Spinal cord (tissue), 10 donors: ENCODE measurements around the gene MORN2. TPM values are rescaled to one million over a fixed set of nuclear protein-coding genes. Genes with fewer than 3 reads are reported as not detected.

Experiments
- DNase-seq, 6 donors: peaks; one replicate each; pipeline versions ENCODE4 v3.0.0 to v3.0.0-alpha.2; 2013 to 2015; ENCODE audit warnings: low spot score in 6 of 6, low read depth in 4 of 6
- H3K27ac ChIP-seq: one replicate; pipeline ENCODE4 v1.5.1; 2013; ENCODE audit warnings: low read depth, low read length, control low read depth
- H3K27me3 ChIP-seq: one replicate; pipeline ENCODE4 v1.6.1; 2013; ENCODE audit warnings: low read length; ENCODE audit not compliant: control insufficient read depth, insufficient read depth
- H3K36me3 ChIP-seq: one replicate; pipeline ENCODE4 v1.6.1; 2013; ENCODE audit warnings: low read length; ENCODE audit not compliant: control insufficient read depth, insufficient read depth
- H3K4me1 ChIP-seq: one replicate; pipeline ENCODE4 v1.6.1; 2013; ENCODE audit warnings: low read length; ENCODE audit not compliant: control insufficient read depth, insufficient read depth
- H3K4me3 ChIP-seq: one replicate; pipeline ENCODE4 v1.5.1; 2013; ENCODE audit warnings: low read depth, low read length, control low read depth
- H3K9me3 ChIP-seq: one replicate; pipeline ENCODE4 v1.6.1; 2013; ENCODE audit warnings: low read length; ENCODE audit not compliant: control insufficient read depth, insufficient read depth
- WGBS: methylation state at CpG from one replicate; pipeline ENCODE4 v1.1.5; 2013; ENCODE audit warnings: missing lambda C conversion rate; ENCODE audit not compliant: insufficient coverage; 5-methylcytosine and 5-hydroxymethylcytosine counted together
- polyA plus RNA-seq, 2 donors: library from polyadenylated mRNA; unstranded; fragments of 120-200 nt; gene quantifications; one replicate each; pipeline ENCODE4 v1.2.1, GENCODE V29; 2013; ENCODE audit not compliant: insufficient read length in 2 of 2
- small RNA-seq: library from RNA; depleted of rRNA; stranded (forward); fragments of <200 nt; gene quantifications from one replicate; pipeline ENCODE3, GENCODE V24; 2014; ENCODE audit warnings: low replicate concordance
- total RNA-seq, 2 donors: library from RNA; depleted of rRNA in 1 of 2; stranded (reverse); fragments of 120-200 nt in 1 of 2; fragments of >200 nt in 1 of 2; gene quantifications; one replicate each; pipeline versions ENCODE4 v1.2.3 to v1.2.4, GENCODE V29; 2013 to 2014
- donor health status: healthy.

The MORN2 gene
- total and polyA plus RNA-seq, 4 donors = 16.7 to 60.2 (median 44.6) TPM

DNA sequence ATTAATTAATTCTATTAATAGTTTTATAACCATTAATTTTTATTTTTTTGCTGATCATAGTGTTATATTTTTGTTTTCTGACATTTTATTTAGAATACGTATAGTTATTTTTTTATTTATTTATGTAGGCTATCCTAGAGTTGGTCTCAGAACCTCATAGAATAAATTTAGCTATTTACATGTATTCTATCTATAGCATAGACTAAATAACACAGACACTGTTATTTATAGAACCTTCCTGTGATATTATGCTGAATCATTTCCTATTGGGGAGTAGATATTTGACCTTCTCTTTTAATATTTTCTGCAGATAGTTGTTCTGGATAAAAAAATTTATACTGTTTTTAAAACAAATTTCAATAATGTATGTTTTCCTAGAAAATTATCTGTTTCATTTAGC lies 34.1 kb downstream of the MORN2 start:
- H3K4me1 ChIP-seq = no peaks in the 10 kb centered on the region
- H3K27ac ChIP-seq = no peak overlapping the region
- no peaks in the 10 kb centered on the region for H3K9me3 ChIP-seq
- no peaks in the 10 kb centered on the region for H3K36me3 ChIP-seq
- no CpG with 5 or more reads among the region's 1 CpG for WGBS
- H3K4me3 ChIP-seq = no peak overlapping the region
- DNase-seq = no peak
- no peaks in the 10 kb centered on the region for H3K27me3 ChIP-seq

DNA sequence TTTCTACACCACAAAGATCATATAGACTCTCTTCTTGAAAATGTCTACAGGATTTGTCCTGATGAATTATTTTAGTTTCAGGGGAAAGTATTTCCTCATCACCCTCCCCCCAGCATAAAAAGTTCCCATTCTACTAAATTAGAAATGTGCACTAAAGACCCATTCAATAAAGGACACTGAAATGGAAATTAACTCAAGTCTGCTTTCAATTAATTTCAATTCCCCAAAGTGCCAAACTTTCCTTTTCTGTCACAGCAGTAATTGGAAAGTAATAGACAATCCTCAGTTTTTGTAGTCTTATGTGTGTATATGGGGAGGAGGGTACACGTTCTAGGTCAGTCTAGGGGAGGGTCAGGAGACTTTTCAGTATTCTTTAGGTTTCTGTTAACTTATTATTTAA lies 35.4 kb downstream of the MORN2 start:
- no peaks in the 10 kb centered on the region for H3K36me3 ChIP-seq
- no peaks in the 10 kb centered on the region for H3K9me3 ChIP-seq
- H3K4me1 ChIP-seq = no peaks in the 10 kb centered on the region
- H3K4me3 ChIP-seq = no peak overlapping the region
- whole genome bisulfite sequencing = no CpG with 5 or more reads among the region's 1 CpG
- H3K27me3 ChIP-seq = no peaks in the 10 kb centered on the region
- DNase-seq = peak in 1 of 6 donors; percentile 49
- no peak overlapping the region for H3K27ac ChIP-seq

DNA sequence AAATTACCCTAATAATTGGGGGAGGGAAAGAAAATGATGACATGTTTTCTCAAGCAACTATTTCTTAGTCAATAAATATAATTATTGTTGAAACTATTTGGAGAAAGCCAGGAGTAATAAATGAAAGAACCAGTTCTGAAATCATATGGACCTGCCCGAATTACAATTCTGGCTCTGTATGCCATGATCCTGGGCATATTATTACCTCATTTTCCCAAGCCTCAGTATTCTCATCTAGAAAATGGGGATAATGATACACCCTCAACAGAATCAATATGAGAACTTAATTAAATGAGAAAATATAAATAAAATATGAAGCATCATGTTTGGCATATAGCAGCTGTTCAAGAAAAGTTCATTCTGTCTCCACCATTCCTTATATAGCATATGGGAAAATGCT lies 36.8 kb downstream of the MORN2 start:
- Histone ChIP-seq H3K27ac (no peak overlapping the region), H3K9me3 (no peaks in the 10 kb centered on the region)

DNA sequence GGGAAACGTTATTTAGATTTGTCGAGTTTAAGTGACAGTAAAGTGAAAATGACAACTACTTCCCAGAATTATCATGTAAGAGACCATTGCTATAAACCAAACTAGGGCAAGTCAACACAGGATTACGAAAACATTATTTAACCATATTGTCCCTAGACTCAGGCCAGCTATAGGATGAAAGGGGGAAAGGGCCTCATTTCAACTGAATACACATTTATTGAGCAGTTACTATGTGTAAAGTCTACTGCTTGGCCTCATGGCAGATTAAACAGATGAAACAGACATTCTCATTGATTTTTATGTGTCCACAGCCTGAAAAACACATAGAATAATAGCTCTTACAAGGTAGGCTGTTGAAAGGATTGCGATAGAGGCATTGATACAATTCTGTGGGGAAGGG lies 46.6 kb downstream of the MORN2 start:
- Histone ChIP-seq H3K27me3 (no peaks in the 10 kb centered on the region), H3K9me3 (no peaks in the 10 kb centered on the region), H3K36me3 (no peaks in the 10 kb centered on the region), H3K4me3 (no peak overlapping the region), H3K4me1 (no peaks in the 10 kb centered on the region), H3K27ac (no peak overlapping the region)
- WGBS = 100% methylated on average over 1 of the region's 4 CpGs
- DNase-seq = no peak

More for the DNA sequence above, 36.8 kb downstream of the MORN2 start:
- no peaks in the 10 kb centered on the region for H3K27me3 ChIP-seq
- no peaks in the 10 kb centered on the region for H3K4me1 ChIP-seq
- H3K36me3 ChIP-seq = no peaks in the 10 kb centered on the region
- WGBS = no CpG with 5 or more reads among the region's 1 CpG
- no peak overlapping the region for H3K4me3 ChIP-seq
- no peak for DNase-seq

DNA sequence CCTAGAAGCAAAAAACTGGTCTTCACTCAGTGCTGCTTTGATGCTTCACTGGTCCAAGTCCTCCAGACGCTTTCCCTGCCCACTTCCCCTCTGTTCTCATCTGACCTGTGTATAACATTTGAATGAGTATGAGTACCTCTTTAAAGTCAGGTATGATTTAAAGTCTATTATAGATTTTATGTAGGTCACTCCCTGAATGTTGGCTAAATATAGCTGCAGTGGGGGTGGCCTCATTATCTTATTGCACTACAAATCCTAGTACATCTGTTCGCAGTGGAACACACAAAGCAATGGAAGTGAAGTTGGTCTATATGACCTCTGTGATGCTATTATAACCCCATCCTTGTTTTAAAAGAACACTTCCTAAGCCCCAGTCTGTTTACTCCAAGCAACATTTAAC lies 47.1 kb downstream of the MORN2 start:
- DNase-seq = no peak
- H3K4me3 ChIP-seq = no peak overlapping the region
- no peak overlapping the region for H3K27ac ChIP-seq
- no peaks in the 10 kb centered on the region for H3K9me3 ChIP-seq
- H3K4me1 ChIP-seq = no peaks in the 10 kb centered on the region
- H3K27me3 ChIP-seq = no peaks in the 10 kb centered on the region
- H3K36me3 ChIP-seq = no peaks in the 10 kb centered on the region
- no CpG with 5 or more reads among the region's 2 CpGs for WGBS

DNA sequence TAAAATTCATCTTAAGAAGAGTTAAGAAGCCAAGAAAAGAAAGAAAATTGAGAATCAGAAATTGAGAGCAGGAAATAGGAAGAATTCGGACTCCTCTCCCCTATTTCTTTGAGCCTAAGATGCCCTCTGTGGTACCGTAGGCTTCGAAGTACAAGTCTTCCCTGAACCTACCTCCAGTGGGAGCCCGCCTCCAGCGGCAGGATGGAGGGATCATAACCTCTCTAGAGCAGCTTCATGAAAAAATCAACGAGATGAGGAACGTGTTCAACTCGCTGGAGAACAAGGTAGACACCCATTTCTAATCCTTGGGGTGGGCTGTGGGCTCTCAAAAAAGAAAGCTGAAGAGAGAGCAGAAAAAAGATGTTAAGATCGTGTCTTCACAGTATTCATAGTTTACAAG lies 50.2 kb downstream of the MORN2 start:
- Histone ChIP-seq H3K9me3 (no peaks in the 10 kb centered on the region), H3K4me1 (no peaks in the 10 kb centered on the region), H3K36me3 (no peaks in the 10 kb centered on the region), H3K27me3 (no peaks in the 10 kb centered on the region), H3K4me3 (no peak overlapping the region), H3K27ac (no peak overlapping the region)
- 56% methylated on average over 7 of the region's 9 CpGs for WGBS
- DNase-seq = no peak

DNA sequence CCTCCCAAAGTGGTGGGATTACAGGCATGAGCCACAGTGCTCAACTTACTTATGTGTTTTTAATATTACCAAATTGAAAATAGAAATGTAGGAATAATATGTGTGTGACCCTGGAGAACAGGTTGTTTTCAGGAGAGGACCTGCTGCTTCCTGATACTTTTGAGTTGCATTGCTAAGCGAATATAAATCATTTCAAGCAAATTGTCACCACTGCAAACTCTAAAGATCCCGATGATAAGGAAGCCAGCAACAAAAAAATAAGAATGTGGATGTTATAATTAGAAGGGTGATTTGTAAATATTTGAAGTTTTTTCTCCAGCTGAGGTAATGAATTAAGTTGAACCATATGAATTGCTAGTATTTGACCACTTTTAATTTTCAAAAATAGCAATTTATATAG lies 54.8 kb downstream of the MORN2 start:
- Histone ChIP-seq H3K4me3 (no peak overlapping the region), H3K9me3 (no peaks in the 10 kb centered on the region), H3K36me3 (no peaks in the 10 kb centered on the region), H3K4me1 (no peaks in the 10 kb centered on the region), H3K27me3 (no peaks in the 10 kb centered on the region), H3K27ac (no peak overlapping the region)
- no peak for DNase-seq
- WGBS = no CpG with 5 or more reads among the region's 2 CpGs

Small RNA genes within 50 kb of the gene (small RNA-seq; reads per million reads assigned to genes)
- gene RNU6-851P = not detected

Other genes starting within 250 kb of the MORN2 start
- gene GALM, start 209.9 kb upstream of the MORN2 start, total RNA-seq = 10 to 100 TPM in 1 of 2 donors, 1 to 10 TPM in 1; 7.6 to 17.4 TPM
- 1 to 10 TPM; 6.7 to 8.1 TPM for gene GALM, start 209.9 kb upstream of the MORN2 start, polyA plus RNA-seq
- 100 to 1,000 TPM; 115 to 123 TPM for gene SRSF7, start 124.6 kb upstream of the MORN2 start, total RNA-seq
- 100 to 1,000 TPM; 145 to 162 TPM for gene SRSF7, start 124.6 kb upstream of the MORN2 start, polyA plus RNA-seq
- gene GEMIN6, start 97.8 kb upstream of the MORN2 start, total RNA-seq = 10 to 100 TPM in 1 of 2 donors, 1 to 10 TPM in 1; 9.9 to 16.8 TPM
- 10 to 100 TPM; 13.0 to 15.4 TPM for gene GEMIN6, start 97.8 kb upstream of the MORN2 start, polyA plus RNA-seq
- 10 to 100 TPM; 31.8 to 37.8 TPM for gene DHX57, start within 50 bp of the MORN2 start, total RNA-seq
- 10 to 100 TPM; 38.3 to 40.8 TPM for gene DHX57, start within 50 bp of the MORN2 start, polyA plus RNA-seq
- 1 to 10 TPM; 4.0 to 4.7 TPM for gene ARHGEF33, start 13.9 kb downstream of the MORN2 start, total RNA-seq
- gene ARHGEF33, start 13.9 kb downstream of the MORN2 start, polyA plus RNA-seq = 1 to 10 TPM; 4.7 to 5.5 TPM
- gene SOS1, start 245.1 kb downstream of the MORN2 start, total RNA-seq = 10 to 100 TPM; 35.0 to 61.4 TPM
- 10 to 100 TPM; 29.8 to 36.7 TPM for gene SOS1, start 245.1 kb downstream of the MORN2 start, polyA plus RNA-seq